Ectodermal cell (in vitro differentiated cells): Measurements from ENCODE around the gene FHOD3.
"Not testable (repeated sequence)": the region's sequence is repeated elsewhere in the genome, so short reads cannot be mapped to it uniquely, and the experiment has no call there.

Experiments used
- H3K27ac ChIP-seq: 2 replicates; pipeline ENCODE4 v1.7.0; 2013; ENCODE audit warnings: mild to moderate bottlenecking, low read depth, low read length; ENCODE audit not compliant: insufficient read depth, poor library complexity, severe bottlenecking
- H3K27me3 ChIP-seq: 2 replicates; pipeline ENCODE4 v1.7.0; 2013; ENCODE audit warnings: mild to moderate bottlenecking, low read length; ENCODE audit not compliant: insufficient read depth, control insufficient read depth, poor library complexity, severe bottlenecking
- H3K36me3 ChIP-seq: one replicate; pipeline ENCODE4 v1.7.0; 2013; ENCODE audit warnings: low read length; ENCODE audit not compliant: control insufficient read depth, insufficient read depth
- H3K4me1 ChIP-seq: one replicate; pipeline ENCODE4 v1.7.0; 2013; ENCODE audit warnings: low read length; ENCODE audit not compliant: control insufficient read depth, insufficient read depth
- H3K4me3 ChIP-seq: 2 replicates; pipeline ENCODE4 v1.7.0; 2013; ENCODE audit warnings: low read depth, low read length, control low read depth; ENCODE audit not compliant: insufficient read depth
- H3K9me3 ChIP-seq: 2 replicates; pipeline ENCODE4 v1.7.0; 2013; ENCODE audit warnings: mild to moderate bottlenecking, low read length, moderate library complexity; ENCODE audit not compliant: control insufficient read depth
- WGBS, 2 experiments: methylation state at CpG; one replicate each; pipeline ENCODE4 v1.1.7; 2013; ENCODE audit warnings: missing lambda C conversion rate in 2 of 2; 5-methylcytosine and 5-hydroxymethylcytosine counted together

The FHOD3 gene

GRCh38 chr18:36757081-36757480 is 459.6 kb downstream of the FHOD3 start:
- Histone ChIP-seq H3K27ac (no peak overlapping the region), H3K4me3 (no peak overlapping the region), H3K36me3 (peaks cover 10% of the 10 kb centered on the region), H3K9me3 (no peaks in the 10 kb centered on the region), H3K4me1 (no peaks in the 10 kb centered on the region), H3K27me3 (no peaks in the 10 kb centered on the region)
- 66 to 84% methylated on average over 1 of the region's 1 CpG for WGBS, 2 experiments

GRCh38 chr18:36757991-36758390 is 460.5 kb downstream of the FHOD3 start:
- H3K36me3 ChIP-seq, result peaks cover 14% of the 10 kb centered on the region
- no peak overlapping the region for H3K27ac ChIP-seq
- no peak overlapping the region for H3K4me3 ChIP-seq
- no peaks in the 10 kb centered on the region for H3K27me3 ChIP-seq
- 87 to 93% methylated on average over 3 of the region's 3 CpGs for WGBS, 2 experiments
- H3K9me3 ChIP-seq, result no peaks in the 10 kb centered on the region
- H3K4me1 ChIP-seq, result no peaks in the 10 kb centered on the region

- no peaks in the 10 kb centered on the region for H3K4me1 ChIP-seq
- no peaks in the 10 kb centered on the region for H3K27me3 ChIP-seq
- H3K36me3 ChIP-seq, result peaks cover 14% of the 10 kb centered on the region
- H3K9me3 ChIP-seq, result no peaks in the 10 kb centered on the region
- WGBS, 2 experiments, result 95 to 96% methylated on average over 10 of the region's 10 CpGs
- H3K4me3 ChIP-seq, result no peak overlapping the region
- no peak overlapping the region for H3K27ac ChIP-seq
Observed at GRCh38 chr18:36758623-36759022, 461.1 kb downstream of the FHOD3 start.

- H3K36me3 ChIP-seq, result peaks cover 14% of the 10 kb centered on the region
- WGBS, 2 experiments, result 88% methylated on average over 6 of the region's 6 CpGs
- H3K27ac ChIP-seq, result no peak overlapping the region
- no peaks in the 10 kb centered on the region for H3K9me3 ChIP-seq
- H3K4me3 ChIP-seq, result no peak overlapping the region
- no peaks in the 10 kb centered on the region for H3K4me1 ChIP-seq
- H3K27me3 ChIP-seq, result no peaks in the 10 kb centered on the region
Observed at GRCh38 chr18:36759167-36759776, 461.8 kb downstream of the FHOD3 start.

GRCh38 chr18:36760598-36760997 is 463.1 kb downstream of the FHOD3 start:
- Histone ChIP-seq H3K4me1 (no peaks in the 10 kb centered on the region), H3K9me3 (no peaks in the 10 kb centered on the region), H3K36me3 (peaks cover 14% of the 10 kb centered on the region), H3K27ac (no peak overlapping the region), H3K4me3 (no peak overlapping the region), H3K27me3 (no peaks in the 10 kb centered on the region)
- WGBS, 2 experiments, result 95 to 96% methylated on average over 29 of the region's 29 CpGs

- H3K27ac ChIP-seq, result no peak overlapping the region
- H3K9me3 ChIP-seq, result no peaks in the 10 kb centered on the region
- H3K27me3 ChIP-seq, result no peaks in the 10 kb centered on the region
- peaks cover 14% of the 10 kb centered on the region for H3K36me3 ChIP-seq
- no peak overlapping the region for H3K4me3 ChIP-seq
- WGBS, 2 experiments, result 95 to 97% methylated on average over 12 of the region's 12 CpGs
- H3K4me1 ChIP-seq, result no peaks in the 10 kb centered on the region
Observed at GRCh38 chr18:36761186-36761698, 463.7 kb downstream of the FHOD3 start.

- Histone ChIP-seq H3K4me3 (no peak overlapping the region), H3K9me3 (no peaks in the 10 kb centered on the region), H3K4me1 (no peaks in the 10 kb centered on the region), H3K27ac (no peak overlapping the region), H3K27me3 (no peaks in the 10 kb centered on the region), H3K36me3 (peaks cover 14% of the 10 kb centered on the region)
- WGBS, 2 experiments, result 99 to 100% methylated on average over 2 of the region's 2 CpGs
Observed at GRCh38 chr18:36762074-36762473, 464.6 kb downstream of the FHOD3 start.

- 100% methylated on average over 1 to 2 of the region's 26 CpGs for whole genome bisulfite sequencing, 2 experiments
- H3K9me3 ChIP-seq, H3K27ac ChIP-seq, H3K4me1 ChIP-seq, H3K4me3 ChIP-seq, H3K27me3 ChIP-seq: not testable (repeated sequence)
- H3K36me3 ChIP-seq, result peaks cover 14% of the 10 kb centered on the region
Observed at GRCh38 chr18:36762965-36763364, 465.5 kb downstream of the FHOD3 start.

GRCh38 chr18:36766836-36767235 is 469.3 kb downstream of the FHOD3 start:
- H3K4me3 ChIP-seq, result no peak overlapping the region
- H3K4me1 ChIP-seq, result no peaks in the 10 kb centered on the region
- H3K36me3 ChIP-seq, result peaks cover 6% of the 10 kb centered on the region
- no peaks in the 10 kb centered on the region for H3K9me3 ChIP-seq
- 96 to 97% methylated on average over 2 to 3 of the region's 3 CpGs for WGBS, 2 experiments
- no peaks in the 10 kb centered on the region for H3K27me3 ChIP-seq
- H3K27ac ChIP-seq, result no peak overlapping the region

- Histone ChIP-seq H3K4me1 (no peaks in the 10 kb centered on the region), H3K36me3 (no peaks in the 10 kb centered on the region), H3K9me3 (no peaks in the 10 kb centered on the region), H3K27ac (no peak overlapping the region), H3K4me3 (no peak overlapping the region), H3K27me3 (no peaks in the 10 kb centered on the region)
- WGBS, 2 experiments, result 95 to 97% methylated on average over 10 of the region's 10 CpGs
Observed at GRCh38 chr18:36769172-36769571, 471.7 kb downstream of the FHOD3 start.
